ENCODE results near the gene CCND2. TPM values are rescaled to one million over a fixed set of nuclear protein-coding genes. Genes with fewer than 3 reads are reported as not detected.

CCND2 gene
- total RNA-seq, 1 donor from 2014 or later = 181 TPM

GRCh38 chr12:4256043-4256826 is 17.3 kb upstream of the CCND2 start:
- DNase-seq (ENCODE audit: extremely low read depth, low read depth, low spot score) = no peak

GRCh38 chr12:4257442-4257841 is 16.1 kb upstream of the CCND2 start:
- DNase-seq (ENCODE audit: extremely low read depth, low read depth, low spot score) = no peak

GRCh38 chr12:4259099-4259498 is 14.5 kb upstream of the CCND2 start:
- DNase-seq (ENCODE audit: extremely low read depth, low read depth, low spot score) = no peak

- DNase-seq (ENCODE audit: extremely low read depth, low read depth, low spot score) = no peak
Observed at GRCh38 chr12:4261655-4262054, 11.9 kb upstream of the CCND2 start.

GRCh38 chr12:4265280-4265679 is 8.3 kb upstream of the CCND2 start:
- DNase-seq (ENCODE audit: extremely low read depth, low read depth, low spot score) = no peak

- no peak for DNase-seq (ENCODE audit: extremely low read depth, low read depth, low spot score)
Observed at GRCh38 chr12:4266990-4267389, 6.6 kb upstream of the CCND2 start.

GRCh38 chr12:4267704-4268328 is 5.7 kb upstream of the CCND2 start:
- DNase-seq (ENCODE audit: extremely low read depth, low read depth, low spot score) = no peak

GRCh38 chr12:4268329-4269181 is 5.0 kb upstream of the CCND2 start:
- DNase-seq (ENCODE audit: extremely low read depth, low read depth, low spot score) = no peak

- no peak for DNase-seq (ENCODE audit: extremely low read depth, low read depth, low spot score)
Observed at GRCh38 chr12:4269279-4269991, 4.1 kb upstream of the CCND2 start.

- DNase-seq (ENCODE audit: extremely low read depth, low read depth, low spot score) = no peak
Observed at GRCh38 chr12:4270016-4270830, 3.3 kb upstream of the CCND2 start.

- no peak for DNase-seq (ENCODE audit: extremely low read depth, low read depth, low spot score)
Observed at GRCh38 chr12:4270831-4271716, 2.5 kb upstream of the CCND2 start.

GRCh38 chr12:4271717-4272423 is 1.7 kb upstream of the CCND2 start:
- DNase-seq (ENCODE audit: extremely low read depth, low read depth, low spot score) = no peak

- no peak for DNase-seq (ENCODE audit: extremely low read depth, low read depth, low spot score)
Observed at GRCh38 chr12:4272424-4273272, 914 bp upstream of the CCND2 start.

- DNase-seq (ENCODE audit: extremely low read depth, low read depth, low spot score) = no peak
Observed at GRCh38 chr12:4273273-4273651, 300 bp upstream of the CCND2 start.

- no peak for DNase-seq (ENCODE audit: extremely low read depth, low read depth, low spot score)
Observed at GRCh38 chr12:4274396-4275015, 944 bp downstream of the CCND2 start.

- no peak for DNase-seq (ENCODE audit: extremely low read depth, low read depth, low spot score)
Observed at GRCh38 chr12:4275016-4275869, 1.7 kb downstream of the CCND2 start.

Data from glomerular endothelial cell (primary cell).